Activated CD8-positive, alpha-beta memory T cell treated with anti-CD3 and anti-CD28 coated beads, Interleukin-2, amount 50 U/mL, for 1 hour (primary cell): Measurements from ENCODE around the gene STAG3.

Experiments
- DNase-seq: peaks from one replicate; pipeline ENCODE4 v3.0.0-alpha.2; 2020; ENCODE audit errors: extremely low read depth

The STAG3 gene

DNA sequence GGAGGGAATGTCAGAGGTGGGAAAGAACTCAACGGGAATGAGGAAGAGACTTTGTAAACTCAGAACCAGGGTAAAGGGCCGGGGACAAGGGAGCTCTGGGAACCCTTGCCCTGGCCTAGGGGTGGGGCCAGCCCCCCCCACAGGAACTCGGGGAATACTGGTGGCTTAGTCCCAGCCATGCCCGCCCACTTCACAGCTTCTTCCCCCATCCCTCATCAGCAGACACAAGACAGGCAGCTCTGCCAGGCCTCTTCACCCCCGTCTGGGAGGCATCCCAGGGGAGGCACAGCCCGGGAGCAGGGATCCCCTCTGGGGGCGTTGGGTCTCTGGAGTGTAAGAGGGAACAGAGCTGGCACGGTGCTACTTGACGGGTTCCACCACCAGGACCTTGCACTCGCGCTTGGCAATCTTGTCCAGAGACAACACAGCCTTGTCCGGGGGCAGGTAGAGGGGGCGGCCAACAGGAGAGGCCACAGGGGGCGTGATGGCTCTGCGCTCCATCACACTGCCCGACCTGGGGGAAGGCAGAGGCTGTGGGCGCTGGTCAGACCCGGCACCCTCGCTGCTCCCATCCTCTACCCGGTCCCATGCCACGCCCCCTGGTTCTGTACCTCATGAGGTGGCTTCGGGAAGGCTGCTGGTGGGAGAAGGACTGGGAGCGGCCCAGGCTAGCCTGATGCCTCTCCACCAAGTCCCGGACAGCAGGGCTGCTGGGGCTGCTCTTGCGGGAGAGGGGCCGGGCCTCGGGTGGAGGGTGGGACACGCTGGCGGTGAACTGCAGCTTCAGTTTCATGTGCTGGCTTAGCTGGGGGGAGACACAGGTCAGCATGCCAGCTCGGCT is 22.8 kb upstream of the STAG3 start:
- DNase-seq: no peak

DNA sequence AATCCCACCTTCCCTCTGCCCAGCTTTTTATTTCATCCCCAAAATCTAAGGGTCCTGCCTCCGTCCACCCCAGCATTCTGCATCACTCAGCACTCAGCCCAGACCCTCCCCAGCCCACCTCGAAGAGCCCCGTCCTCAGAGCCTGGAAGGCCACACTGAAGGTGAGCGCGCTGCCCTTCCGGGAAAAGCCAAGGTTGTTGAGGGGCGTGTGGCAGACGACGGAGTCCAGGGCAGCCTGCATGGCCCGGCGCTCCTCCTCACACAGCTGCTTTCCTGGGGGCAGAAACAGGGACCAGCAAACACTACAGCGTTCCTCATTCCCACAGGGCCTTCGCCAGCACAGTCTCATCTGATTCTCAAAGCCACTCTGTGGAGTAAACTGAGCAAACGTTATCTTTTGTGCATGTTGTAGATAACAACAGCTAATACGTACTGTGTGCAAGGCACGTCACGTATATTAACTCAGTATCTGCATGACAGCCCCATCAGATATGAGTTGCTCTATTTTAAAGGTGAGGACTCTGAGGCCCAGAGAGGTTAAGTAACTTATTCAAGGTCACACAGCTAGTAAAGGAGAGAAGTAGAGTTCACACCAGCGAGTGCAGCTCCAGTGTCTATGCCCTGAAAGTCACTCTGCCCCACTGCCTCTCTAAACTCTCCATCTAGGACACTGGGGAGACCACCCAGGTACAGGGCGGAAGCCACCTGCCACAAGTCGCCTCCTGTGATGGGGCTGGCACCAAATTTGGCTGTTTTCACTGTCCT is 22.0 kb upstream of the STAG3 start:
- DNase-seq: no peak

DNA sequence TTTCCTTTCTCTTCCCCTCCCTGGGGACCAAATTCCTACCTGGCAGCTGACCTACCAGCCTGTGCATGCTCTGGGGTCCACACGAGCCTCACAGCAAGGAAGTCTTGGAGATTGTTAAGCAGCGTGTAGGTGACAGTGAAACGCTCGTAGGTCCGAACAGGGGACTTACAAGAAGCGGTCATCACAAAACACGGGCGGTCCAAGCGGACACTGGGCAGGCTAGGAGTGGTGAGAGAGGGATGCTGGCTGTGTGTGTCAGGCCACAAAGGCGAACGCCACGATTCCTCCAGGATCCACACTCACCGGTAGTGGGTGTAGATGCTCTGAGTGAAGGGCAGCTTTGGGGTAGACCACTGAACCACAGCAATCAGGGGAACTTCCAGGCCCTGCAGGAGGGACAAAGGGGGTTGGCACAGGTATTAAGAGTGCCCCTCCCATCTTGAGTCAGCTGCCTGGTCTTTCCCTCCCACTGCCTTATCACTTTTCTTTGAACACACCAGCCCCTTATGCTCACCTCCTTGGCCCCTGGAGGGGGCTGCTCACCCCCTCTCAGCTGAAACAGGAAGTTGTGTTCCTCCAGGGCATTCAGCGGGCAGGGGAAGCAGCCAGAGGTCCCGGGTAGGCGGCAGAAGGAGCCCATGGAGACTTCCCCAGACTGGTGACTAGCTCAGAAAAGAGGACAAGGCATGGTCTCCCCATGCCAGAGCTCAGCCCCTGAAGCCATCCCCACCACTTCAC is 21.2 kb upstream of the STAG3 start:
- DNase-seq: no peak

DNA sequence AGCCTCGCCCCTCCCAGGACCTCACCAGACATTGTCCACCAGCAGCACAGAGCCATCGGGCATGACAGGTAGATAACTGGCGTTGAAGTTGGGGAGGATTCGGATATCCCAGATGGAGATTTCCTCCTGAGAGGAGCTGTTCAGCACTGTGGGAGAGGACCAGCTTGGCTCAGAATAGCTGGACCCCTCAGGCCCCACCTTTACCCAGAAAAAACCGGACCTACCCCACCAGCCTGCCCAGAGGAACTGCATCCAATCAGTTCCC is 20.7 kb upstream of the STAG3 start:
- DNase-seq: no peak

DNA sequence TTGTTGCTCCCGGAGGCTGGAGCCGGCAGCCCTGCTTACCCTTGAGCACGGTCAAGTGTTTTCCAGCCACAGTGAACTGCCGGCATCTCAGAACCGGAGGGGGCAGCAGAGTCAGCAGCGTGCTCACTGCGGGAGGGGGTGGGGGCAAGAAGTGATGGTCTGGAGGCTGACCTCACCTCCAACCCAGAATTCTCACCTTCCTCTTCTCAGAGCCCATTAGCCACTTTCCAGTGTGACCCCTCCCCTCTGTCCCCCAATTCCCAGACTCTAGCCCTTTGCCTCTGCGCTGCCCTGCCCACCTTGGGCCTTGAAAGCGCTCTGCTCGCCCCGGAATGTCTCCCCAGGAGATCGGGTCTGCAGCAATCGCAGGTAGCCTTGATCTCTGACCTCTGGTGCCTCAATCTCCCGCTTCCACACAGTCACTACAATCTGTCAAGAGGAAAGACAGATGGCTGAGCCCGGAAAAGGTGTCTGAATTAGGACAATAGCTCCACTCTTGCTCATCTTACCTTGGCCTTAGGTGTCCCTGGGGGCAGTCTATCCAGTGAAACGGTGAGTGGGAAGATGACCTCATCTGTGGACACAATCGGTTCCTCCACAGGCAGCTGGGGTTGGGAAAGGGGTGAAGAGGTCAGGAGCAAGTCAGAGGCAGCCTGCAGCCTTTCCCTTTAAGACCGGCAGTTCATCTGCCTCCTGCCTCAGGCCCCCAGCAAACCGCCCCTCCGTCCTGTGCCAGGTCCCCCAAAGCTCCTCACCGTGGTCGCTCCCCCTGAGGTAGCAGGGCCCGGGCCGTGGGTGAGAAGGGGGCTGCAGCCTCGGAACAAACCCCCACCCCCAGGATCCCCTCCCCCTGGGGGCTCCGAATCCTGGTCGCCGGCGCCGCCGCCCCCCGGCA is 20.1 kb upstream of the STAG3 start:
- no peak for DNase-seq

DNA sequence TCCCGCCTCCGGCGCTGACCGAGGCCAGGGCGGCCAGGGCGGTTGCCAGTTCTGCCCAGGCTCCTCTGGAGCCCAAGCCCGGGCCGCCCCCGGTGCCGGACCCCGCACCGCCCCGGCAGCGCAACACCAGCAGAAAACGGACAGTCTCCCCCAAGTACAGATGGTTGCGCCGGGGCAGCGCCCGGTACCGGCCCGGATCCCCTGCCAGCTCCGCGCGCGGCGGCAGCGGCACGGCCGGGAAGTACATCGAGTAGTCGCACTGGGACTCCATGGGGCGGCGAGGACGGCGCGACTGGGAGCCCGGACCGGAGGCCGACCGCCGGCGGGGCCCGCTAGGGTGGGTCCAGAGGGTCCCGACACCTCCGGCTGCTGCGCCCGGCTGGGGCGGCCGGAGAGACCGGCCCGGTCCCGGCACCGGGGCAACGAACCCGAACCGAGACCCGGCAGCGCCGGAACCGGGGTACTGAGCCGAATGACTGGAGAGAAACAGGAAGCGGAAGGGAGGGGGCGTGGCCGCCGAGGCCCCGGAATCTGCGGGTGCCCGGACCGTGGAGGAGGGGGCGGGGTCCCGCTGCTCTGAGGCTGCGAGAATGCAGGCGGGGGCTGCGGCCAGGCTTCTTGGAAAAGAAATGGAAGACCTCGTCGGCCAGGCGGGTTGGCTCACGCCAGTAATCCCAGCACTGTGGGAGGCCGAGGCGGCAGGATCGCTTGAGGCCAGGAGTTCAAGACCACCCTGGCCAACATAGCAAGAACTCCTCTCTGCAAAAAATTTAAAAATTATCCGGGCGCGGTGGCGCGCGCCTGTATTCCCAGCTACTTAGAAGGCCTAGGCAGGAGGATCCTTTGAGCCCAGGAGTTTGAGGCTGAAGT is 19.3 kb upstream of the STAG3 start, which contains the start of gene TRAPPC14:
TRAPPC14 (minus strand) TSS at position 495 of the 870 bp plus-strand sequence; CDS start at position 271, 224 bp downstream.
- peak; percentile 64 for DNase-seq

DNA sequence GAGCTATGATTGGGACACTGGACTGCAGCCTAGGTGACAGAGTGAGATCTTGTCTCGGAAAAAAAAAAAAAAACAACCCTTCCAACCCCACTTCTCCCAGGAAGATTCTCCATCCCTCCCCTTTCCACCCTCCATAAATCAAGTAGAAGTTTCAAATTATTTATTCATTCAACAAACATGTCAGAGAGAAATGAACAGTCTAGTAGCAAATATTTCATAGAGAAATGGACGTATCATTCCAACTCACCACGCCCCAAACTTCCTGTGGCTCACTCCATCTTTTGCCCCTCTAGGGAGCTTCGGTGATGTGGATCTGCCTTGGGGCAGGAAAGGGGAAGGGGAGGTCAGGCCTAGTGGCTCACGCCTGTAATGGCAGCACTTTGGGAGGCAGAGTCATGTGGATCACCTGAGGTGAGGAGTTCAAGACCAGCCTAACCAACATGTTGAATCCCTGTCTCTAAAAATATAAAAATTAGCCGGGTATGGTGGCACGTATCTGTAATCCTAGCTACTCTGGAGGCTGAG is 18.6 kb upstream of the STAG3 start:
- no peak for DNase-seq

DNA sequence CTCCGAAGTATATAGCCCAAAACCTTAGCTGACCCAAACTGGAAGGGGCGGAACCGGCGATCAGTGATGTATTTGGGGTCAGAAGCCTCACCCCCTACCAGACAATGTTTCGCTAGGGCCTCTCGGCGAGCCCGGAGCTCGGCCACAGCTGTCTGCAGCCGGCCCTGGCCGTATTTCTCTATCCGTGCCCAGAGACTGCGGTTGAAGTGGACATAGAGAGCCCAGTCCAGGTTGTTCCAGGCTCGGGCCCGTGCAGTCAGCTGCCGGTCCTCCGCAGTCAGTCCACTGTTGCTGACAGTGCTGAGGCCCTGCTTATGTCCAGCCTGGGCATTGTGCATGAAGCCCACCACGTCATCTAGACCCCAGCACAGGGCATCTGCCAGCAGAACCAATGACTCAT is 17.7 kb upstream of the STAG3 start:
- DNase-seq: no peak

DNA sequence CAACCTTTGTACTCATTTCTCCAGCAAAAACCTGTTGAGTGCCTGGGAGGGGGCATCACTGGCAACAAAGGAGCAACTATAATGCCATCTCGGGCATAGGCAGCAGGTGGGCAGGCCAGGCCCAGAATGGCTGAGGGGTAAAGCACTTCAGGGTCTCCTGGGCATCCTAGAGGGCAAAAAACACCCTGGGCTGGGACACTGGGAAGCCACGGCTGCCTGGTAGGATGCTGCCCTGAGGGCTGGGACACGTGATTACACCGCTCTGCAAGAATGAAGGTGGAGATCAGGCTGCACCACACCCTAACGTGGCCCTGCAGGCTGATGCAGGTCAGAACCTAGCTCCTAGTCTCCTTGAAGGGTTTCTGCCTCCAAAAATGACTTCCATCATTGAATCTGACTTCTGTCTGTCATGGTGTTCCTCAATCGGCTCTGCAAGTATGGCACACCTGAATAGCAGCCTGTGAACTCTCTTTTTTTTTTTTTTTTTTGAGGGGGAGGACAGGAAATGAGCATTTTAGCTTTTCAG is 14.6 kb upstream of the STAG3 start:
- DNase-seq: no peak

DNA sequence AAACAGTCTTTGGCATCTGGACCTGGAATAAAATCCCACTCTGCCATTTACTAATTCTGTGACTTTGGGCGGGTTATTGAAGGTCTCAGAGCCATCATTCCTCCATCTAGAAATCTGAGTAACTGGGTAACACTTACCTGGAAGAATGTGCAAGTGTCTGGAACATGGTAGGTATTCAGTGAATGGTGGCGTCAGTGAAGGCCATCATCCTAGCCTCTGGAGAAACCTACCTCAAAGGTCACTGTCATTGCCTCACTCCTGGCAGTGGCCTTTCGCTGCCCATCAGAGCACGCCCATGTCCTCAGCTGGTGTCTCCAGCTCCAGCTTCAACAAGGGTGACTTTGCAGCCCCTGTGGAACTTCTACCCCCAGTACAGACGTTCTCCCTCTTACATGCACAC is 13.8 kb upstream of the STAG3 start:
- no peak for DNase-seq

DNA sequence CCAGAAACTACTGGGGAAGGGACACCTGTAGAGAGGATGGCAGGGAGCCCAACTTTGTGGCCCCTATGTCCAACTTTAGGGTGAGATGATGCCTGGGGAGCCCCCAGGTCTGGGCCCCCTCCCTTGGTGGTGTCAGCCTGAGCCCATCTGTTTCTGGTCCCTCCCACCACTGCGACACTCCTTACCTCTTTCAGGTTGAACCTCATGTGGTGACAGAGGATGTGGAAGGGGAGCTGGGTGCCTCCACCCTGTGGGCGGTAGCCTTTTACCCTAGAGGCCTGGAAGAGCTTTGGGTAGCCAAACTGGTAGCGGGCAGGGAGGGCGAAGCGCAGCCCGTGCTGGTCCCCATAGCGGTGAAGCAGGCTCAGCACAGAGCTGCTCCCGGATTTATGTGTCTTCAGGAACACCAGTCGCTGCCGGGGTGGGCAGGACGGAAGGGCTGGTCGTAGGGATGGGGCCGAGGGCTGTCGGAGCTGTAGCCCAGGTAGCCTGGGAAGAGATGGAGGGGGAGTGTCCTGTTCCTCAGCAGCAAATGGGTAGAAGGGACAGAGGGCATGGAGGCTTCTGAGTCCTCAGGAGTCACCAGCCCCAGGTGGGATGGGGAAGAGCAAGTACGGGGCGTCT is 11.3 kb upstream of the STAG3 start:
- DNase-seq: no peak

DNA sequence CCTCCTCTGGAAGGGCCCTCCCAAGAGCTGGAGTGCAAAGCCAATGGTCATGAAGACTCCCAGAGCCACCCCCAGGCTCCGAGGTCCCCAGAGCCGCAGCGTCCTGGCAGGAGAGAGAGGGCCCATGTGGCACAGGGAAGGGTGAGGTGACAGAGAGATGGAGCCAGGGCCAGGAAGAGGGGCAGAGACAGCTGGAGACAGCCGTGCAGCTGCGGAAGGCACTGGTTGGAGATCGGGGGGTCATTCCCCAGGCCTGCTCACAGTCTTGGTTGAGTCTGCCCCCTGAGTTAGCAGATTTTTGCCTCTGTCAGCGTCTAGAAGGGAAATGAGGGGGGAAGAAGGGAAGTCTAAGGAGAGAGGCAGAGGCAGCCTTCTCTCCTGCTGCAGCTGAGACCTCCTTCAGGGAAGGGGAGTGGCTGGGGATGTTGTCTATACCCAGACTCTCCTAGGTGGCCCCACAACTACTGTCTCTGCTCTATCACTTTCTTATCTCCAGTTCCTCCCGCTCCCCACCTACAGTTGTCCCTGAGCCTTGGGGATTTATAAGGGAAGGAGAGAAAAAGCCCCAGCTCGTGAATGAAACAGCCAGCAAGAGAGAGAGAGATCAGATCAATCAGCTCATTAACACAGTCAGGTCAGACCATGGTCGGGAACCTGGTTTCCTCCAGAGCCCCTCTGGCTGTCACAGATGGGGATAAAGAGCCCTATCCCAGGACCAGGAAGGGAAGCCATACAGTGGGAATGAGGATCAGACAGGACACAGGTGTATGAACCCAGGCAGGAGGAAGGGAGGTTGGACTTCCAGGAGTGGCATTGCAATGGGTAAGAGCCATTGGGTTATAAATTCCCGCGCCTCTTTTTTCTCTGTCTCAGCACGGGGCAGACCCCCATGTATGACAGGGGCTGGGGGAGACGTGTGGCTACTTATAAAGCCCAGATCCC is 10.5 kb upstream of the STAG3 start:
- DNase-seq: no peak

DNA sequence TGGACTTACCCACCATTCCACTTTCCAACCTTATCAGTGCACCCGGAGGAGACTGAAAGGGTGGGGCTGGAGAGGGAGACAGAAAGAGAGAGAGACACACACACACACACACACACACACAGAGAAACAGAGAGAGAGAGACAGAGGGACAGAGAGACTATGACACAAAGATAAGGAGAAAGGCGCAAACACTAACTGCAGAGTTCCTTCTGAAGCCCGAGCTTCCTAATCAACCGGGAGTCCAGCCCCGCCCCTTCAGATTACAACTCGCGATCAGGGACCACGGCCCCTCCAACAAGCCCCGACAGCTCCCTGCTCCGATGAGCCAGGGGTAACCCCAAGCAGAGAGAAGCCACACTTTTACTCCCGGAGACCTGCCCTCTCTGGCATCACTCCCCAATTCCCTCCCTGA is 9.8 kb upstream of the STAG3 start:
- DNase-seq: no peak

DNA sequence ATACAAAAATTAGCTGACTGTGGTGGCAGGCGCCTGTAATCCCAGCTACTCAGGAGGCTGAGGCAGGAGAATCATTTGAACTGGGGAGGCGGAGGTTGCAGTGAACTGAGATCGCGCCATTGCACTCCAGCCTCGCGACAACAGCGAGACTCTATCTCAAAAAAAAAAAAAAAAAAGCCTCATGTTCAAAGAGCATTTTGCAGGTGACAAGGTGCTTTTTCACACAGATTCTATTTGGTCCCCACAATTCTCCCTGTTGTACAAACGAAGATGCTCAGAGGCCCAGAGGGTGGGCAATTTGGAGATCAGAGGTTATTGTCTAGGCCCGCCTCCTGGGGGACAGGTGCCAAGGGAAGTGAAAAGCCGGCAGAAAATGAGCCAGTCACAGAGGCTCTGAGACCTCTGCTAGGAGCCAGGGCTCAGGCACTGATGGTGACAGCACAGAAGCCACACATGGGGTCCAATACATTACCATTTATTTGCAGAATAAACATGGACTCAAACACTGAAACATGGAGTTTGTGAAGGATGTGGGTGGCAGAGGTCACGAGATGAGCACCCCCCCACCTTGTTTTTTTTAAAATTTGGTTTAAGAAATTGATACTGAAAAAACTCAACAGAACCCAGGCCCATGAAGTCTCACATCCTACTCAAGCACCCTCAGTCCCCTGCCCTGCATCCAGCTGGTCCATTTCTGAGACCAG is 8.4 kb upstream of the STAG3 start:
- DNase-seq: no peak

DNA sequence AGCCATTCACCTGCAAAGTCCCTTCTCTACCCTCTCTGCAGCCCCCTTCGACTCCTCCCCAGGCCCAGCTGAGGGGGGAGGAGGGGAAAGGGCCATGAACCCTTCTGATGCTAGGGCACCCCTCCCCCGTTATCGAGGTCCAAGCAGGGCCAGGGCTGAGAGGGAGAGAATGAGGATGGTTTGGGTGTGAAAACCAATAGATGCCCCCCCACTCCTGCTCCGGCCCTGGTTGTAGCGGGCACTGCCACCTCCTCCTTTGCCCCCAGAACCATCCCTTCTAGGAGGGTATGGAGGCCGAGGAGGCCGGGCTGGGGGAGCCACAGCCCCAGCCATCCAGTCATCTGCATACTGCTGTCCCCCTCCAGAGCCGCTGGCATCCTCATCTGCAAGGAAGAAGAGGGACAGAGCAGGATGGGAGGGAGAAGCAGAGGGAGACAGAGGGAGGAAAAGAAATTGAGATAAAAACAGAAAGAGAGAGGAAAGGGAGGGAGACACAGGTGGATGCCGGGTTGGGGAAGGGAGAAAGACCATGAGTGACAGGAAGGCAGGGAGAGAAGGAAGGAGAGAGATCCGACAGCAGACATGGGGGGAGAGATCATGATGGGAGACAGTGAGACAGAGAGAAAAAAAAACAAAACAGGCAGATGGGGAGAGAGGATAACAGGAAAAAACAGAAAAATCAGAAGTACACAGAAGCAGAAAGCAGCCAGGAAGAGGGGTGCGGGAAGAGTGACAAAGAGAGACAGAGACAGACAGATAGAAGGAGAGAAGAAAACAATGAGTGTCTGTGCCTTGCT is 7.4 kb upstream of the STAG3 start:
- DNase-seq: no peak

DNA sequence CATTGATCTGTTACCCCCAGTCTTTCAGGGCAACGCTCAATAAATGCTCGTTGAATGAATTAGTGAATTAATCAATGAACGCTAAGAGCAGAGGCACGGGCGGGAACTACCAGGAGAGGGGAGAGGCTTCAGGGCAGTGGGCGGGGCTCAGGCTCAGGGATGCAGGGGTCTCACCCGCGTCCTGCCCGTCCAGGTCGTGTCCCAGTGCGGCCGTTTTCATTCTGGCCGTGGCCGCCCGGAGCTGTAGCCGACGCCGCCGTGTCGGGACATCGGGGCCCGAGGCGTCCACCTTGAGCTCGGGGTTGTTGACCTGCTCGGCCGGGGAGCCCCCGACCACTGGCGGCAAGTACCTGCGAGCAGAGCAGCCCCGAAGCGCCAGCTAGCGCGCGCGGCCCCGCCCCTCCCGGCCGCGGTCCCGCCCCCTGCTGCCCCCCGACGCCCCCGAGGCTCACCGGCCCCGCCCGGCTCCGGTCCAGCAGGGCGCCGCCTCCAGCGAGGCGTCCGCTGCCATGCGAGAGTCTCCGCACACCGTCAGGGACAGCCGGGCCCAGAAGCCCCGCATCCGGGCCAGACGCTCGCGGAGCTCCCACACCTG is 6.5 kb upstream of the STAG3 start:
- DNase-seq: no peak

DNA sequence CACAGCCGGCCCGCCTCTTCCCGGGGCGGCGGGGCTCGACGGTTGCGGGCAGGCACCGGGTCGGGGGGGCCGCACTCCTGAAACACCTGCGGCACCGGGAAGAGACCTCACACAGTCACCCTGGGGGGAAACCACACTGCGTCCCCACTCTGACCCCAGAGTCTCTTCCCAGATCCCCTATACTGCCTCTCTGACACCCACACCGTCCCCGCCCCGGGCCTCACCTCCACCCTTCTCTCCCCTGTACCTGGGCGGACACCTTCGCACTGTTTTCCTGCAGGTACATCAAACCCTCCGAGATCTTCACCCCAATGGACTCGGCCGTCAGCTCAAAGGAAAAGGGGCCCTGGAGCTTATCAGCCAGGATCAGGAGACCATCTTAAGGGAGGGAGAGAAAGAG is 5.9 kb upstream of the STAG3 start:
- no peak for DNase-seq
